OCI-LY1 (cell line): ENCODE results near the gene DYNC1LI1.

Experiments
- H2AFZ ChIP-seq: fragments of 200-600 bp; sonication (generic), shearing (Covaris generic); 2 replicates; pipeline ENCODE4 v1.6.0; 2014; ENCODE audit warnings: antibody characterized with exemption, mild to moderate bottlenecking, low read length
- H3F3A ChIP-seq: fragments of 200-600 bp; sonication (generic), shearing (Covaris generic); 2 replicates; pipeline ENCODE4 v1.6.0; 2014; ENCODE audit warnings: mild to moderate bottlenecking, antibody characterized with exemption, low read length, moderate library complexity; ENCODE audit not compliant: insufficient read depth
- H3K27ac ChIP-seq: fragments of 200-600 bp; sonication (generic); 2 replicates; pipeline ENCODE4 v1.5.1; 2014; ENCODE audit warnings: low read length, mixed run types, mild to moderate bottlenecking, low read depth; ENCODE audit not compliant: poor library complexity, severe bottlenecking
- H3K27me3 ChIP-seq: fragments of 200-600 bp; sonication (generic); 2 replicates; pipeline ENCODE4 v1.6.0; 2014; ENCODE audit warnings: antibody characterized with exemption, mild to moderate bottlenecking, low read length, moderate library complexity; ENCODE audit not compliant: insufficient read depth
- H3K36me3 ChIP-seq: fragments of 200-600 bp; sonication (generic); 2 replicates; pipeline ENCODE4 v1.6.1; 2014; ENCODE audit warnings: mild to moderate bottlenecking, antibody characterized with exemption, low read length, moderate library complexity, mixed read lengths; ENCODE audit not compliant: insufficient read depth
- H3K4me1 ChIP-seq: fragments of 200-600 bp; sonication (generic); 2 replicates; pipeline ENCODE4 v1.5.1; 2014; ENCODE audit warnings: mild to moderate bottlenecking, low read length, moderate library complexity; ENCODE audit not compliant: insufficient read depth, severe bottlenecking
- H3K4me2 ChIP-seq: fragments of 200-600 bp; sonication (generic), shearing (Covaris generic); 2 replicates; pipeline ENCODE4 v1.6.1; 2014; ENCODE audit warnings: low read length
- H3K4me3 ChIP-seq: fragments of 200-600 bp; sonication (generic); 2 replicates; pipeline ENCODE4 v1.5.1; 2014; ENCODE audit warnings: low read length, low read depth, mild to moderate bottlenecking, mixed read lengths; ENCODE audit not compliant: poor library complexity, severe bottlenecking
- H3K79me2 ChIP-seq: fragments of 200-600 bp; shearing (Covaris generic); 2 replicates; pipeline ENCODE4 v1.6.1; 2016; ENCODE audit warnings: mixed run types, low read length, mixed read lengths; ENCODE audit not compliant: insufficient read depth
- H3K9ac ChIP-seq: fragments of 200-600 bp; sonication (generic), shearing (Covaris generic); 2 replicates; pipeline ENCODE4 v1.6.1; 2014; ENCODE audit warnings: mild to moderate bottlenecking, low read length, mixed read lengths
- H3K9me2 ChIP-seq: fragments of 200-600 bp; sonication (generic), shearing (Covaris generic); 2 replicates; pipeline ENCODE4 v1.6.1; 2014; ENCODE audit warnings: low read depth, mild to moderate bottlenecking, low read length, mixed read lengths
- H3K9me3 ChIP-seq: fragments of 200-600 bp; shearing (Covaris generic); 2 replicates; pipeline ENCODE4 v1.6.1; 2014; ENCODE audit warnings: low read length, mixed read lengths
- H4K20me1 ChIP-seq: fragments of 200-600 bp; sonication (generic), shearing (Covaris generic); 2 replicates; pipeline ENCODE4 v1.6.0; 2016; ENCODE audit warnings: mild to moderate bottlenecking, low read length; ENCODE audit not compliant: insufficient read depth
- CTCF ChIP-seq: fragments of 200-600 bp; sonication (generic), shearing (Covaris generic); IDR thresholded peaks from 2 replicates; pipeline ENCODE4 v1.5.1; 2017; ENCODE audit warnings: mild to moderate bottlenecking, antibody characterized with exemption, low read length, moderate library complexity, mixed read lengths
- EZH2 ChIP-seq: fragments of 200-600 bp; sonication (generic), shearing (Covaris generic); IDR thresholded peaks from 2 replicates; pipeline ENCODE4 v1.8.0; 2017; ENCODE audit warnings: borderline replicate concordance, mixed run types, mild to moderate bottlenecking, antibody characterized with exemption, low read length, moderate library complexity, mixed read lengths

DYNC1LI1 gene

DNA sequence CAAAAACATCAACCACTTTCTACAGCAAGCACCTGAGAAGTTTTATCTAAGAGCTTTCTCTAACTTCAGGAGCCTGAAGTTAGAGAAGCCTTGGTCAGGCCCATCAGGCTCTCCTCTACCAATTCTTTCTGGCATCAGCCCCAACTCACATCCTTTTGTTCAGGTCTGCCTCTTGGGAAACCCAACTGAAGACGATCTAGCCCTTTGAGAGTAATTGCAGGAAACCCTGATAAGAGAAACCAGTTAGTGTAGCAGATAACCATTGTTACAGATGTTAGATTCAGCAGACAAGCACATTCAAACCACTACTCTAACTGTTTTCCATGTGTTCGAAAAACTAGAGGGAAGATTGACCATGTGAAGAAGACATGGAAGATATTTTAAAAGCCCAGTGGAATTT is 27.0 kb upstream of the DYNC1LI1 start:
- H3K4me1 ChIP-seq = no peaks in the 10 kb centered on the region
- H3K27ac ChIP-seq = no peak overlapping the region
- no peak overlapping the region for H3K9ac ChIP-seq
- no peaks in the 10 kb centered on the region for H3K27me3 ChIP-seq
- TF ChIP-seq EZH2 (no peak), CTCF (no peak)
- H4K20me1 ChIP-seq = no peaks in the 10 kb centered on the region
- H2AFZ ChIP-seq = no peak overlapping the region
- no peaks in the 10 kb centered on the region for H3K9me2 ChIP-seq
- H3K79me2 ChIP-seq = no peaks in the 10 kb centered on the region
- H3K4me2 ChIP-seq = no peak overlapping the region
- no peaks in the 10 kb centered on the region for H3K9me3 ChIP-seq
- H3K4me3 ChIP-seq = no peak overlapping the region
- H3K36me3 ChIP-seq = no peaks in the 10 kb centered on the region
- H3F3A ChIP-seq = no peaks in the 10 kb centered on the region

GRCh38 chr3:32596909-32597369 is 26.3 kb upstream of the DYNC1LI1 start:
- Histone ChIP-seq H3K27ac (no peak overlapping the region), H3K4me2 (no peak overlapping the region), H3K36me3 (no peaks in the 10 kb centered on the region), H3F3A (no peaks in the 10 kb centered on the region), H3K4me1 (no peaks in the 10 kb centered on the region), H4K20me1 (no peaks in the 10 kb centered on the region), H3K4me3 (no peak overlapping the region), H3K9ac (no peak overlapping the region), H3K79me2 (no peaks in the 10 kb centered on the region), H3K9me2 (no peaks in the 10 kb centered on the region), H2AFZ (no peak overlapping the region), H3K27me3 (no peaks in the 10 kb centered on the region), H3K9me3 (no peaks in the 10 kb centered on the region)
- TF ChIP-seq CTCF (no peak), EZH2 (no peak)

GRCh38 chr3:32596282-32596908 is 25.7 kb upstream of the DYNC1LI1 start:
- H3K27ac ChIP-seq = no peak overlapping the region
- no peak for TF ChIP-seq CTCF
- no peak for TF ChIP-seq EZH2
- no peak overlapping the region for H3K4me3 ChIP-seq
- no peaks in the 10 kb centered on the region for H4K20me1 ChIP-seq
- H3K79me2 ChIP-seq = no peaks in the 10 kb centered on the region
- no peak overlapping the region for H3K4me2 ChIP-seq
- no peaks in the 10 kb centered on the region for H3F3A ChIP-seq
- no peaks in the 10 kb centered on the region for H3K9me2 ChIP-seq
- no peaks in the 10 kb centered on the region for H3K27me3 ChIP-seq
- H3K4me1 ChIP-seq = no peaks in the 10 kb centered on the region
- H3K9me3 ChIP-seq = no peaks in the 10 kb centered on the region
- no peaks in the 10 kb centered on the region for H3K36me3 ChIP-seq
- no peak overlapping the region for H2AFZ ChIP-seq
- H3K9ac ChIP-seq = no peak overlapping the region
